IMR-90 (cell line): ENCODE measurements around the gene TUBD1. TPM values are rescaled to one million over a fixed set of nuclear protein-coding genes. Genes with fewer than 3 reads are reported as not detected.

Experiments
- ATAC-seq: fragments of 200-7000 bp; cut with Tn5 transposase; 2 replicates; pipeline ENCODE4 v1.9.1; 2020; ENCODE audit warnings: low read depth, mild to moderate bottlenecking, moderate library complexity
- BruUV-seq: library from RNA; stranded (reverse); fragments of 400-500 nt; replicated peaks from 2 replicates; lab custom pipeline; 2021; lab: Mats Ljungman, UMichigan
- CTCF ChIA-PET: fragments of 300-600 bp; formaldehyde crosslinking; extraction: SDS; loops from one replicate; lab custom pipeline; 2021; ENCODE audit warnings: antibody characterized with exemption; lab: Yijun Ruan, JAX
- POLR2A ChIA-PET: fragments of 300-600 bp; sonication (Branson Sonifier 250); formaldehyde crosslinking; loops from one replicate; lab custom pipeline; 2022; ENCODE audit warnings: antibody characterized with exemption; ENCODE audit not compliant: unreplicated experiment; lab: Charles Lee
- DNase-seq: peaks from one replicate; pipeline ENCODE4 v3.0.0; 2013
- H2AFZ ChIP-seq: replicated peaks from 2 replicates; pipeline ENCODE3; 2013; ENCODE audit warnings: low read length, mild to moderate bottlenecking; ENCODE audit not compliant: poor library complexity
- H2AK5ac ChIP-seq: 2 replicates; pipeline ENCODE4 v1.6.1; 2013; ENCODE audit warnings: low read depth, low read length, inconsistent platforms
- H2AK9ac ChIP-seq: replicated peaks from 2 replicates; pipeline ENCODE3; 2013; ENCODE audit warnings: mild to moderate bottlenecking, low read depth, low read length, moderate library complexity; ENCODE audit not compliant: poor library complexity
- H2BK120ac ChIP-seq: 2 replicates; pipeline ENCODE4 v1.6.1; 2013; ENCODE audit warnings: low read depth, low read length, inconsistent platforms
- H2BK15ac ChIP-seq: 3 replicates; pipeline ENCODE4 v1.6.1; 2013; ENCODE audit warnings: low read depth, low read length, inconsistent platforms
- H2BK20ac ChIP-seq: 2 replicates; pipeline ENCODE4 v1.6.1; 2013; ENCODE audit warnings: low read depth, mild to moderate bottlenecking, inconsistent platforms, low read length, moderate library complexity
- H2BK5ac ChIP-seq: 2 replicates; pipeline ENCODE4 v1.6.1; 2013; ENCODE audit warnings: mild to moderate bottlenecking, low read depth, low read length, inconsistent platforms; ENCODE audit not compliant: poor library complexity, severe bottlenecking
- H3K14ac ChIP-seq: replicated peaks from 2 replicates; pipeline ENCODE4 v1.6.1; 2013; ENCODE audit warnings: low read depth, low read length, inconsistent platforms
- H3K18ac ChIP-seq: 2 replicates; pipeline ENCODE4 v1.6.1; 2013; ENCODE audit warnings: low read depth, low read length, control low read depth
- H3K23ac ChIP-seq: 2 replicates; pipeline ENCODE4 v1.6.1; 2013; ENCODE audit warnings: low read depth, low read length, inconsistent platforms
- H3K27ac ChIP-seq: 2 replicates; pipeline ENCODE4 v1.5.1; 2013; ENCODE audit warnings: mild to moderate bottlenecking, control low read depth, low read length; ENCODE audit not compliant: insufficient read depth
- H3K27me3 ChIP-seq: 2 replicates; pipeline ENCODE4 v1.6.1; 2013; ENCODE audit warnings: low read length; ENCODE audit not compliant: control insufficient read depth, insufficient read depth
- H3K36me3 ChIP-seq: 2 replicates; pipeline ENCODE4 v1.6.1; 2013; ENCODE audit warnings: low read length, mixed read lengths; ENCODE audit not compliant: control insufficient read depth, insufficient read depth
- H3K4ac ChIP-seq: 2 replicates; pipeline ENCODE4 v1.6.1; 2013; ENCODE audit warnings: low read depth, low read length, inconsistent platforms
- H3K4me1 ChIP-seq: 2 replicates; pipeline ENCODE4 v1.6.1; 2013; ENCODE audit warnings: low read length, mixed read lengths; ENCODE audit not compliant: control insufficient read depth, insufficient read depth
- H3K4me2 ChIP-seq: 2 replicates; pipeline ENCODE4 v1.6.1; 2013; ENCODE audit warnings: low read depth, mild to moderate bottlenecking, control low read depth, low read length, moderate library complexity
- H3K4me3 ChIP-seq: 2 replicates; pipeline ENCODE4 v1.5.1; 2013; ENCODE audit warnings: low read depth, mild to moderate bottlenecking, control low read depth, low read length, moderate library complexity; ENCODE audit not compliant: insufficient read depth
- H3K56ac ChIP-seq: 2 replicates; pipeline ENCODE4 v1.6.1; 2013; ENCODE audit warnings: low read length, inconsistent platforms; ENCODE audit not compliant: insufficient read depth; ENCODE audit errors: extremely low read depth
- H3K79me1 ChIP-seq, 2 experiments: 2 replicates each; pipeline ENCODE4 v1.6.1; 2013; ENCODE audit warnings: low read length in 2 of 2, inconsistent platforms in 1 of 2, low read depth in 1 of 2
- H3K9ac ChIP-seq: 2 replicates; pipeline ENCODE4 v1.6.1; 2013; ENCODE audit warnings: low read depth, low read length, control low read depth
- H3K9me1 ChIP-seq: 2 replicates; pipeline ENCODE4 v1.6.1; 2013; ENCODE audit warnings: low read length, inconsistent platforms; ENCODE audit not compliant: insufficient read depth
- H3K9me3 ChIP-seq: 2 replicates; pipeline ENCODE4 v1.6.1; 2013; ENCODE audit warnings: low read length; ENCODE audit not compliant: control insufficient read depth, insufficient read depth
- H4K20me1 ChIP-seq: 2 replicates; pipeline ENCODE4 v1.6.1; 2013; ENCODE audit warnings: low read length, inconsistent platforms; ENCODE audit not compliant: insufficient read depth
- H4K5ac ChIP-seq: 2 replicates; pipeline ENCODE4 v1.6.1; 2013; ENCODE audit warnings: mild to moderate bottlenecking, low read depth, low read length, control low read depth
- H4K8ac ChIP-seq, 2 experiments: 2 replicates each; pipeline ENCODE4 v1.6.1; 2013; ENCODE audit warnings: low read depth in 2 of 2, low read length in 2 of 2, control low read depth in 1 of 2, inconsistent platforms in 1 of 2
- H4K91ac ChIP-seq: 2 replicates; pipeline ENCODE4 v1.6.1; 2013; ENCODE audit warnings: low read depth, low read length, inconsistent platforms; ENCODE audit not compliant: insufficient read depth
- BHLHE40 ChIP-seq: fragments of 150-350 bp; IDR thresholded peaks from 2 replicates; pipeline ENCODE4 v1.6.1; 2016; ENCODE audit warnings: mild to moderate bottlenecking, low read depth, low read length
- CEBPB ChIP-seq: IDR thresholded peaks from 2 replicates; pipeline ENCODE4 v1.6.1; 2012; ENCODE audit warnings: low read depth, low read length, improper control_type of control experiment
- CHD1 ChIP-seq: IDR thresholded peaks from 2 replicates; pipeline ENCODE4 v1.6.1; 2012; ENCODE audit warnings: low read depth, low read length, improper control_type of control experiment
- ELK1 ChIP-seq: fragments of 150-350 bp; IDR thresholded peaks from 2 replicates; pipeline ENCODE4 v1.6.1; 2016; ENCODE audit warnings: low read depth, mild to moderate bottlenecking, low read length, moderate library complexity, borderline replicate concordance
- FOS ChIP-seq: fragments of 150-350 bp; IDR thresholded peaks from 2 replicates; pipeline ENCODE4 v1.6.1; 2016; ENCODE audit warnings: low read depth, low read length
- MAFK ChIP-seq: IDR thresholded peaks from 2 replicates; pipeline ENCODE4 v1.6.1; 2012; ENCODE audit warnings: low read depth, low read length, improper control_type of control experiment
- MAZ ChIP-seq: IDR thresholded peaks from 2 replicates; pipeline ENCODE4 v1.6.1; 2012; ENCODE audit warnings: low read depth, mild to moderate bottlenecking, low read length, improper control_type of control experiment, moderate library complexity, borderline replicate concordance
- MXI1 ChIP-seq: IDR thresholded peaks from 2 replicates; pipeline ENCODE4 v1.6.1; 2012; ENCODE audit warnings: low read depth, mild to moderate bottlenecking, low read length, moderate library complexity, borderline replicate concordance
- NFE2L2 ChIP-seq: fragments of 150-350 bp; IDR thresholded peaks from 2 replicates; pipeline ENCODE4 v1.6.1; 2016; ENCODE audit warnings: low read depth, mild to moderate bottlenecking, low read length
- POLR2A ChIP-seq: IDR thresholded peaks from 2 replicates; pipeline ENCODE4 v1.6.1; 2012; ENCODE audit warnings: mild to moderate bottlenecking, low read depth, low read length
- RAD21 ChIP-seq: IDR thresholded peaks from 2 replicates; pipeline ENCODE4 v1.6.1; 2012; ENCODE audit warnings: low read length, improper control_type of control experiment
- RCOR1 ChIP-seq: IDR thresholded peaks from 2 replicates; pipeline ENCODE4 v1.6.1; 2012; ENCODE audit warnings: mild to moderate bottlenecking, low read length, improper control_type of control experiment; ENCODE audit not compliant: insufficient replicate concordance
- RFX5 ChIP-seq: IDR thresholded peaks from 2 replicates; pipeline ENCODE4 v1.8.0; 2012; ENCODE audit warnings: low read depth, mild to moderate bottlenecking, low read length, moderate library complexity
- SMC3 ChIP-seq: fragments of 150-350 bp; IDR thresholded peaks from 2 replicates; pipeline ENCODE4 v1.6.1; 2016; ENCODE audit warnings: low read depth, mild to moderate bottlenecking, antibody characterized with exemption, low read length, moderate library complexity
- USF2 ChIP-seq: fragments of 150-350 bp; IDR thresholded peaks from 2 replicates; pipeline ENCODE4 v1.6.1; 2017; ENCODE audit warnings: mild to moderate bottlenecking, antibody characterized with exemption, low read length, low read depth
- WGBS, 2 experiments: methylation state at CpG; one replicate each; pipeline versions ENCODE4 v1.1.5 to v1.1.7; 2013; ENCODE audit warnings: missing lambda C conversion rate in 2 of 2; ENCODE audit not compliant: insufficient read length in 1 of 2; ENCODE audit errors: extremely low coverage in 2 of 2; 5-methylcytosine and 5-hydroxymethylcytosine counted together
- dilution Hi-C: fragments of 300-500 bp; cut with HindIII; formaldehyde crosslinking; loops from one replicate; pipeline ENCODE4 v1.14.3; 2018; ENCODE audit warnings: low sequenced_read_pairs; ENCODE audit not compliant: unreplicated experiment
- in situ Hi-C: fragments of 300-500 bp; cut with MboI; formaldehyde crosslinking; loops from 3 replicates; pipeline ENCODE4 v1.14.3; 2019; ENCODE audit warnings: low sequenced_read_pairs, inconsistent platforms, mixed read lengths
- intact Hi-C: fragments of 100-400 bp; cut with micrococcal nuclease; formaldehyde crosslinking; loops from 2 replicates; pipeline ENCODE4 v1.10.0; 2022
- polyA plus RNA-seq, 3 experiments: library from polyadenylated mRNA; depleted of rRNA; stranded (reverse); fragments of >200 nt; gene quantifications; 2 replicates each; pipeline ENCODE4 v1.2.3, GENCODE V29; 2012; ENCODE audit warnings: low replicate concordance in 1 of 3
- total RNA-seq: library from RNA; depleted of rRNA; stranded (reverse); fragments of >200 nt; gene quantifications from 2 replicates; pipeline ENCODE4 v1.2.3, GENCODE V29; 2012

Gene TUBD1
- total and polyA plus RNA-seq, 2 of the 4 experiments (the other 2 are of a cell fraction): 2.2 to 4.7 TPM

- Histone ChIP-seq H4K20me1 (peaks cover 21% of the 10 kb centered on the region; the same call in 1 of the 2 replicates), H3K27me3 (no peaks in the 10 kb centered on the region), H2AK9ac (peak overlapping the region; percentile 37), H3K9me1 (no peaks in the 10 kb centered on the region), H2AK5ac (peak overlapping the region; percentile 58), H3K18ac (peak overlapping the region; percentile 96), H4K8ac (peak overlapping the region; percentile 89 to 98), H2BK120ac (peak overlapping the region; percentile 98), H4K91ac (peak overlapping the region; percentile 98), H2BK5ac (peak overlapping the region; percentile 97), H3K4me2 (peak overlapping the region; percentile 86), H2AFZ (no peak overlapping the region), H3K4ac (peak overlapping the region; percentile 99), H3K14ac (peak overlapping the region; percentile 99), H4K5ac (peak overlapping the region; percentile 97), H3K36me3 (peaks cover 33% of the 10 kb centered on the region), H3K27ac (peak overlapping the region; percentile 96), H3K9me3 (no peaks in the 10 kb centered on the region), H3K9ac (peak overlapping the region; percentile 100), H2BK20ac (peak overlapping the region; percentile 94), H3K79me1 (peaks cover 4 to 15% of the 10 kb centered on the region in 2 experiments; a peak in 2 of 4 replicates), H3K4me1 (0 out of 2 replicates have a peak, but pooled peaks cover 2% of the 10 kb centered on the region), H3K4me3 (peak overlapping the region; percentile 83), H2BK15ac (peak overlapping the region; percentile 84), H3K56ac (peak overlapping the region; percentile 100), H3K23ac (peak overlapping the region; percentile 99)
- CTCF ChIA-PET: interaction anchor here (0.6 to 1.4 kb wide), 3 partner anchors 22 to 136 kb away, joined by 3 to 6 read pairs (median 4); no protein-coding TSS in a partner anchor
- ATAC-seq: peak; percentile 86
- intact Hi-C loops: loop anchor here (1.0 kb wide), 2 partner anchors 51 to 83 kb away; no protein-coding TSS in a partner anchor
- in situ Hi-C loops: no loop called here
- dilution Hi-C loops: no loop called here
- POLR2A ChIA-PET: interaction anchor here (0.5 to 5.4 kb wide), 24 partner anchors 8 to 1967 kb away, joined by 3 to 87 read pairs (median 12); no protein-coding TSS in a partner anchor
- TF ChIP-seq NFE2L2 (peak; percentile 39; the same call in 1 of the 2 replicates), RCOR1 (no peak), SMC3 (peak; percentile 9; the same call in 1 of the 2 replicates), FOS (peak; percentile 77; the same call in 1 of the 2 replicates), POLR2A (peak; percentile 99), RAD21 (peak; percentile 14; the same call in 1 of the 2 replicates), ELK1 (no peak), MAZ (peak; percentile 67), MXI1 (no peak), CEBPB (peak; percentile 95), RFX5 (no peak), BHLHE40 (no peak), CHD1 (no peak; the same call in 1 of the 2 replicates), USF2 (no peak), MAFK (no peak)
- BruUV-seq: no TSS peak
- DNase-seq: peak; percentile 100
- WGBS, 2 experiments: no CpG with 5 or more reads among the region's 8 CpGs
These were observed 55.3 kb downstream of the TUBD1 start for GRCh38 chr17:59837308-59838051.
